ENCODE data around the gene SPTSSB. TPM values are rescaled to one million over a fixed set of nuclear protein-coding genes. Genes with fewer than 3 reads are reported as not detected.
A peak's percentile ranks its signal among the peaks of the same experiment; 100 is the strongest.

SPTSSB gene
- total and polyA plus RNA-seq, 12 donors, result 0.06 to 0.97 (median 0.14) TPM; not detected in 5

- no peaks in the 10 kb centered on the region for H3K27me3 ChIP-seq
- DNase-seq, result no peak
- H3K36me3 ChIP-seq (replicated peaks in 1 of 2), result no peaks in the 10 kb centered on the region
- no peak for TF ChIP-seq CTCF (IDR thresholded peaks at IDR 0.05)
- TF ChIP-seq POLR2A (IDR thresholded peaks at IDR 0.05), result no peak
- WGBS, 4 donors, result 67 to 75% (median 69%) methylated on average over 3 of the region's 3 CpGs
- no peak overlapping the region for H3K4me3 ChIP-seq
- no peaks in the 10 kb centered on the region for H3K4me1 ChIP-seq (replicated peaks in 1 of 2)
- intact Hi-C loops (cut with DNase I), result no loop called here
- H3K27ac ChIP-seq, result no peak overlapping the region
- H3K9me3 ChIP-seq (replicated peaks in 1 of 3), result no peaks in the 10 kb centered on the region
Measured at GRCh38 chr3:161342629-161343028, 28.7 kb downstream of the SPTSSB start.

DNA sequence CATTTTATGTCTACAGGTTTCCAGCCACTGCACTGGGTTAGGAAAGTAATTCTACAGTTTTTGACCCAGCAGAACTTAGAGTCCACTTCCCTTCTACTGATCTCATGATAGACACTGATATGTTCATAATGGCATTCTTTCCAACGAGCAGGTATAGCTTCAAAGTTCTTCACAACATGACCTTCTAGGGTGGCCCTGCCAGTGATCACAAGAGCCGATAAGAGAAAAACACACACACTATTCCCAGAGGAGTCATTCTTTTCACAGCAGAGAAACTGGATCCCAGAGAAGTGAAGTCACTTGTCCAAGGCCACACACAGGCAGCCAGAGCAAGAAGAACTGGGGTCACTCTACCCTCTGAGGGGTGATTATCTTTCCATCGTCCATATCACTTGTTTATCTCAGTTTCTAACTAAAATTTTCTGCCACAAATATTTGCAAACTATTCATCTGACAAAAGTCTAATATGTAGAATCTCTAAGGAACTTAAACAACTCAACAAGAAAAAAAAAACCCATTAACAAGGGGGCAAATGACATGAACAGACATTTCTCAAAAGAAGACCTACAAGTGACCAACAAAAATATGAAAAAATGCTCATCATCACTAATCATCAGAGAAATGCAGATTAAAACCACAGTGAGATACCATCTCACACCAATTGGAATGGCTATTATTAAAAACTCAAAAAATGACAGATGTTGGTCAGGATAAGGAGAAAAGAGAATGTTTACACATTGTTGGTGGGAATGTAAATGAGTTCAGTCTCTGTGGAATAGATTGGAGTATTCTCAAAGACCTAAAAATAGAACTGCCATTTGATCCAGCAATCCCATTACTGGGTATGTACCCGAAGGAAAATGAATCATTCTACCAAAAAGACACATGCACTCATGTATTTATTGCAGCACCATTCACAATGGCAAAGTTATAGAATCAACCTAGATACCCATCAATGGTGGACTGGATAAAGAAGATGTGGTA lies 31.5 kb downstream of the SPTSSB start:
- WGBS, 4 donors, result 19 to 34% (median 24%) methylated on average over 4 of the region's 4 CpGs
- no peaks in the 10 kb centered on the region for H3K27me3 ChIP-seq

DNA sequence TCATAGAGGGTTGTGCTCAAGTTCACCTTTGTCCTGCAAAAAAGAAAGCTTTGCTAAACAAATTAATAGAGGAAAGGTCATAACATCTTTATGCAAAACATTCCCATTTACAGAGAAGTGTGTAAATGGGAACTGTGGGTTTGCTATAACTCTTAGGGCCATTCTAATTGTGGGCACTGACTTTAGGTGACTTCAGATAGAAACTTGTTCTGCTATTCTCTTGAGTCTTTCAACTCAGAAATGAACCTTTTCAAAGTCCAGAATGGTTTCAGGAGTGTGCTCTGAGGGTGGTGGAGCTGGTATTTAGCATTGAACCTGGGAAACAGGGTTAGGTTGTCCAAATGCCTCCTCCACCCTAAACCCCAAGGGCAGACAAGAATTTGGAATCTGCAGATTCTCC lies 34.0 kb downstream of the SPTSSB start:
- Histone ChIP-seq H3K4me1 (replicated peaks in 1 of 2) (no peaks in the 10 kb centered on the region), H3K27ac (no peak overlapping the region), H3K36me3 (replicated peaks in 1 of 2) (no peaks in the 10 kb centered on the region), H3K27me3 (no peaks in the 10 kb centered on the region), H3K9me3 (replicated peaks in 1 of 3) (no peaks in the 10 kb centered on the region), H3K4me3 (no peak overlapping the region)
- no peak for TF ChIP-seq POLR2A (IDR thresholded peaks at IDR 0.05)
- no peak for TF ChIP-seq CTCF (IDR thresholded peaks at IDR 0.05)
- intact Hi-C loops (cut with DNase I), result no loop called here
- no peak for DNase-seq

More for the DNA sequence above, 31.5 kb downstream of the SPTSSB start:
- Histone ChIP-seq H3K36me3 (replicated peaks in 1 of 2) (no peaks in the 10 kb centered on the region), H3K9me3 (replicated peaks in 1 of 3) (no peaks in the 10 kb centered on the region), H3K4me3 (no peak overlapping the region), H3K27ac (no peak overlapping the region), H3K4me1 (replicated peaks in 1 of 2) (no peaks in the 10 kb centered on the region)
- TF ChIP-seq POLR2A (IDR thresholded peaks at IDR 0.05), result no peak
- no peak for TF ChIP-seq CTCF (IDR thresholded peaks at IDR 0.05)
- peak in 1 of 7 donors; percentile 17 for DNase-seq
- intact Hi-C loops (cut with DNase I), result no loop called here

GRCh38 chr3:161336661-161337060 lies 34.7 kb downstream of the SPTSSB start:
- WGBS, 4 donors, result 84 to 92% (median 87%) methylated on average over 2 of the region's 2 CpGs

More at GRCh38 chr3:161336661-161337060, 34.7 kb downstream of the SPTSSB start:
- intact Hi-C loops (cut with DNase I), result no loop called here
- no peaks in the 10 kb centered on the region for H3K36me3 ChIP-seq (replicated peaks in 1 of 2)
- no peaks in the 10 kb centered on the region for H3K9me3 ChIP-seq (replicated peaks in 1 of 3)
- H3K4me1 ChIP-seq (replicated peaks in 1 of 2), result no peaks in the 10 kb centered on the region
- no peak overlapping the region for H3K4me3 ChIP-seq
- TF ChIP-seq POLR2A (IDR thresholded peaks at IDR 0.05) (no peak), CTCF (IDR thresholded peaks at IDR 0.05) (no peak)
- H3K27me3 ChIP-seq, result no peaks in the 10 kb centered on the region
- DNase-seq, result no peak
- H3K27ac ChIP-seq, result no peak overlapping the region

All from adrenal gland (tissue), 12 donors.